ENCODE measurements around the gene TMC8.

Gene TMC8

DNA sequence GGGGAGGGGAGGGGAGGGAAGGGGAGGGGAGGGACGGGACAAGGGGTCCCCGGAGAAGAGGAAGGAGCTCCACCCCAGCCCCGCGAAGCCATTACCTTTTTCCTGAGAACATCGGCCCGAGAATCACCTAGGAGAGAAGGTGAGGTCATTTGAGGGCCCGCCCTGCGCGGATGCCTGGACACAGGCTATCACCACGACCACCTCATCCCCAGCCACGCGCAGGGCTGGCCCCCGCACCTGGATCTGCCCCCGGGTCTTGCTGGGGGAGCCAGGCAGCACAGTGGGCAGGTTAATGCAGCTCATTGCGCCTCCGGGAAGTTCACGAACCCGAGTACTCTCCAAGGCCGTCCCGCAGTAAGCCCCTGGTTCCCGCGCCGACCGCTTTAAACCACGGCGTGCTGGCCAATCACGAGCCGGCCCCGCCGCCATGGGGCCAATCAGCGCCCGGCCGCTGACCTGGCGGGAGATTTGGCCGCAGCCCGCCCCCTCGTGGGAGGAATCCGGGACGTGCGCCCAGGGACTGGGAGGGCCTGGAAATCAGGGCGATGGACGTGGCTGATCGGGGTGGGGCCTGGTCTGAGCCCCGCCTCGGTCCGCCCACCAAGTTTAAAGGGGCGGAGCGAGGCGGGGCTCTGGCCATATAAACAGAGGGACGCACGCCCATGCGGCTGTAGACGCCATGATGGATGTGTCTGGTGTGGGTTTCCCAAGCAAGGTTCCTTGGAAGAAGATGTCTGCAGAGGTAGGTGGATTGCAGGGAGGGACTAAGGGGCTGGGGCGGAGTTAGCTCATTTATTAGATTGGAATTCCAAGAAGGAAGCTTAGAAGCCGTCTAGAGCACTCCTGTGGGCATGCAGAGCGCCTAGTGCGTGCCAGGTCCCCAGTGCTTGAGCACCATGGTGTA is 56.4 kb downstream of the TMC8 start, which contains the start of the genes AFMID and TK1 (continued):
- TF ChIP-seq ZNF776 (tag by site-specific recombination; IDR thresholded peaks at IDR 0.05; ENCODE audit: borderline replicate concordance) = no peak
- TF ChIP-seq, protein P1, sequence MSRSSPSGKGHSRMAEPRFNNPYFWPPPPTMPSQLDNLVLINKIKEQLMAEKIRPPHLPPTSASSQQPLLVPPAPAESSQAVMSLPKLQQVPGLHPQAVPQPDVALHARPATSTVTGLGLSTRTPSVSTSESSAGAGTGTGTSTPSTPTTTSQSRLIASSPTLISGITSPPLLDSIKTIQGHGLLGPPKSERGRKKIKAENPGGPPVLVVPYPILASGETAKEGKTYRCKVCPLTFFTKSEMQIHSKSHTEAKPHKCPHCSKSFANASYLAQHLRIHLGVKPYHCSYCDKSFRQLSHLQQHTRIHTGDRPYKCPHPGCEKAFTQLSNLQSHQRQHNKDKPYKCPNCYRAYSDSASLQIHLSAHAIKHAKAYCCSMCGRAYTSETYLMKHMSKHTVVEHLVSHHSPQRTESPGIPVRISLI (tag by site-specific recombination; IDR thresholded peaks at IDR 0.05) = no peak
- TF ChIP-seq, protein P2, sequence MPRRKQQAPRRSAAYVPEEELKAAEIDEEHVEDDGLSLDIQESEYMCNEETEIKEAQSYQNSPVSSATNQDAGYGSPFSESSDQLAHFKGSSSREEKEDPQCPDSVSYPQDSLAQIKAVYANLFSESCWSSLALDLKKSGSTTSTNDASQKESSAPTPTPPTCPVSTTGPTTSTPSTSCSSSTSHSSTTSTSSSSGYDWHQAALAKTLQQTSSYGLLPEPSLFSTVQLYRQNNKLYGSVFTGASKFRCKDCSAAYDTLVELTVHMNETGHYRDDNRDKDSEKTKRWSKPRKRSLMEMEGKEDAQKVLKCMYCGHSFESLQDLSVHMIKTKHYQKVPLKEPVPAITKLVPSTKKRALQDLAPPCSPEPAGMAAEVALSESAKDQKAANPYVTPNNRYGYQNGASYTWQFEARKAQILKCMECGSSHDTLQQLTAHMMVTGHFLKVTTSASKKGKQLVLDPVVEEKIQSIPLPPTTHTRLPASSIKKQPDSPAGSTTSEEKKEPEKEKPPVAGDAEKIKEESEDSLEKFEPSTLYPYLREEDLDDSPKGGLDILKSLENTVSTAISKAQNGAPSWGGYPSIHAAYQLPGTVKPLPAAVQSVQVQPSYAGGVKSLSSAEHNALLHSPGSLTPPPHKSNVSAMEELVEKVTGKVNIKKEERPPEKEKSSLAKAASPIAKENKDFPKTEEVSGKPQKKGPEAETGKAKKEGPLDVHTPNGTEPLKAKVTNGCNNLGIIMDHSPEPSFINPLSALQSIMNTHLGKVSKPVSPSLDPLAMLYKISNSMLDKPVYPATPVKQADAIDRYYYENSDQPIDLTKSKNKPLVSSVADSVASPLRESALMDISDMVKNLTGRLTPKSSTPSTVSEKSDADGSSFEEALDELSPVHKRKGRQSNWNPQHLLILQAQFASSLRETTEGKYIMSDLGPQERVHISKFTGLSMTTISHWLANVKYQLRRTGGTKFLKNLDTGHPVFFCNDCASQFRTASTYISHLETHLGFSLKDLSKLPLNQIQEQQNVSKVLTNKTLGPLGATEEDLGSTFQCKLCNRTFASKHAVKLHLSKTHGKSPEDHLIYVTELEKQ (tag by site-specific recombination; IDR thresholded peaks at IDR 0.05; ENCODE audit: borderline replicate concordance) = peak; percentile 29; the same call in 1 of the 2 replicates
- TF ChIP-seq FEZF1 (tag by site-specific recombination; IDR thresholded peaks at IDR 0.05) = peak; percentile 18; the same call in 1 of the 2 replicates
- no peak for TF ChIP-seq ZNF777 (tag by site-specific recombination; IDR thresholded peaks at IDR 0.05; ENCODE audit: borderline replicate concordance)
- TF ChIP-seq ZNF140 (tag by site-specific recombination; IDR thresholded peaks at IDR 0.05) = no peak
- TF ChIP-seq ZNF2 (tag by site-specific recombination; IDR thresholded peaks at IDR 0.05) = peak; percentile 75; the same call in 1 of the 2 replicates
- TF ChIP-seq ZBTB20 (tag by site-specific recombination; IDR thresholded peaks at IDR 0.05) = peak; percentile 52; the same call in 1 of the 2 replicates
- peak; percentile 89 for TF ChIP-seq BCL11A (tag by site-specific recombination; IDR thresholded peaks at IDR 0.05; ENCODE audit: low read depth)
- peak; percentile 62 for TF ChIP-seq ZNF501 (tag by site-specific recombination; IDR thresholded peaks at IDR 0.05)
- TF ChIP-seq ZBTB1 (tag by site-specific recombination; IDR thresholded peaks at IDR 0.05) = no peak
- peak; percentile 100 for TF ChIP-seq IKZF3 (tag by site-specific recombination; IDR thresholded peaks at IDR 0.05)
- TF ChIP-seq MZF1 (tag by site-specific recombination; IDR thresholded peaks at IDR 0.05; ENCODE audit: borderline replicate concordance) = peak; percentile 98; the same call in 1 of the 2 replicates
- TF ChIP-seq ZBTB48 (tag by site-specific recombination; IDR thresholded peaks at IDR 0.05) = peak; percentile 68
- peak; percentile 70 for TF ChIP-seq ZNF660 (tag by site-specific recombination; IDR thresholded peaks at IDR 0.05)
- no peak for TF ChIP-seq ZBTB21 (tag by site-specific recombination; IDR thresholded peaks at IDR 0.05)
